GM12878 (cell line): ENCODE data around the gene PLPPR1. TPM values are rescaled to one million over a fixed set of nuclear protein-coding genes. Genes with fewer than 3 reads are reported as not detected.

Experiments used
- ATAC-seq: fragments of 200-7000 bp; cut with Tn5 transposase; 3 replicates; pipeline ENCODE4 v1.9.1; 2020; ENCODE audit warnings: mild to moderate bottlenecking, moderate library complexity
- BruUV-seq: library from RNA; stranded (reverse); fragments of 400-500 nt; replicated peaks from 2 replicates; lab custom pipeline; 2021; lab: Mats Ljungman, UMichigan
- CTCF ChIA-PET: fragments of 300-600 bp; sonication (Branson Sonifier 250); formaldehyde crosslinking; extraction: SDS; loops from one replicate; lab custom pipeline; 2021; ENCODE audit warnings: inconsistent platforms; lab: Yijun Ruan, JAX
- POLR2A ChIA-PET: fragments of 350-600 bp; formaldehyde crosslinking; extraction: SDS; loops from one replicate; lab custom pipeline; 2021; ENCODE audit warnings: inconsistent platforms; lab: Charles Lee
- RAD21 ChIA-PET: fragments of 300-600 bp; sonication (Branson Sonifier 250); formaldehyde crosslinking; loops from one replicate; lab custom pipeline; 2023; ENCODE audit warnings: antibody characterized with exemption; ENCODE audit not compliant: unreplicated experiment; lab: Charles Lee
- SMC1A ChIA-PET: fragments of 300-600 bp; sonication (Branson Sonifier 250); formaldehyde crosslinking; loops from one replicate; lab custom pipeline; 2023; ENCODE audit not compliant: unreplicated experiment, uncharacterized antibody; lab: Charles Lee
- DNase-seq: peaks from one replicate; pipeline ENCODE4 v3.0.0-alpha.2; 2011; ENCODE audit warnings: low read depth, low spot score
- FAIRE-seq: peaks from 3 replicates; lab custom pipeline; 2011; peaks lifted over from hg19 to GRCh38; lab: Jason Lieb, UNC
- H2AFZ ChIP-seq: 2 replicates; pipeline ENCODE4 v1.6.0; 2011; ENCODE audit warnings: low read depth, low read length, control low read depth; ENCODE audit not compliant: control insufficient read depth
- H3K27ac ChIP-seq: 2 replicates; pipeline ENCODE4 v1.5.1; 2011; ENCODE audit warnings: control low read depth; ENCODE audit not compliant: control insufficient read depth, insufficient read depth
- H3K27me3 ChIP-seq, 2 experiments: replicated peaks in 1 of 2; 2 replicates each; pipeline versions ENCODE4 v1.6.0 to v1.6.1; 2011; ENCODE audit warnings: low read length in 1 of 2; ENCODE audit not compliant: control insufficient read depth in 2 of 2, insufficient read depth in 2 of 2
- H3K36me3 ChIP-seq, 2 experiments: 2 replicates each; pipeline ENCODE4 v1.5.1; 2011; ENCODE audit warnings: low read length in 1 of 2; ENCODE audit not compliant: control insufficient read depth in 2 of 2, insufficient read depth in 2 of 2
- H3K4me1 ChIP-seq: 2 replicates; pipeline ENCODE4 v1.6.1; 2011; ENCODE audit warnings: mild to moderate bottlenecking, low read length, moderate library complexity, mixed read lengths; ENCODE audit not compliant: control insufficient read depth, insufficient read depth
- H3K4me2 ChIP-seq: 2 replicates; pipeline ENCODE4 v1.6.0; 2011; ENCODE audit warnings: control low read depth; ENCODE audit not compliant: control insufficient read depth, insufficient read depth
- H3K4me3 ChIP-seq: fragments of 200-600 bp; sonication (generic); 2 replicates; pipeline ENCODE4 v1.5.1; 2016
- H3K79me2 ChIP-seq: 2 replicates; pipeline ENCODE4 v1.6.0; 2011; ENCODE audit warnings: low read length; ENCODE audit not compliant: control insufficient read depth, insufficient read depth
- H3K9ac ChIP-seq: 2 replicates; pipeline ENCODE4 v1.8.0; 2011; ENCODE audit warnings: low read length, control low read depth, mixed read lengths; ENCODE audit not compliant: control insufficient read depth, insufficient read depth
- H3K9me3 ChIP-seq: replicated peaks from 3 replicates; pipeline ENCODE4 v1.5.1; 2011; ENCODE audit warnings: mild to moderate bottlenecking, low read length; ENCODE audit not compliant: control insufficient read depth, insufficient read depth
- H4K20me1 ChIP-seq: 2 replicates; pipeline ENCODE4 v1.6.0; 2011; ENCODE audit not compliant: control insufficient read depth, insufficient read depth
- CEBPB ChIP-seq, 2 experiments: fragments of 150-350 bp in 1 of 2; IDR thresholded peaks; 2 replicates each; pipeline ENCODE4 v1.6.1; 2012 to 2014; ENCODE audit warnings: low read depth in 2 of 2, low read length in 2 of 2, borderline replicate concordance in 1 of 2, inconsistent platforms in 1 of 2
- GABPA ChIP-seq: IDR thresholded peaks from 2 replicates; pipeline ENCODE4 v1.6.1; 2014; ENCODE audit warnings: antibody characterized with exemption, low read depth, mild to moderate bottlenecking, inconsistent platforms
- MXI1 ChIP-seq: fragments of 150-350 bp; IDR thresholded peaks from 2 replicates; pipeline ENCODE4 v1.6.1; 2011; ENCODE audit warnings: low read depth, mild to moderate bottlenecking, inconsistent platforms, low read length, improper control_type of control experiment
- RB1 ChIP-seq: fragments of 450-650 bp; formaldehyde crosslinking; IDR thresholded peaks from 2 replicates; pipeline ENCODE4 v1.6.1; 2017; ENCODE audit warnings: mild to moderate bottlenecking, borderline replicate concordance
- ZNF384 ChIP-seq: IDR thresholded peaks from 2 replicates; pipeline ENCODE4 v1.6.1; 2012; ENCODE audit warnings: low read depth, mild to moderate bottlenecking, low read length, improper control_type of control experiment, borderline replicate concordance
- WGBS: methylation state at CpG from one replicate; pipeline ENCODE4 v1.1.6; 2016; ENCODE audit warnings: low lambda C conversion rate; ENCODE audit not compliant: insufficient replicate concordance, insufficient coverage; ENCODE audit errors: missing lambda C conversion rate; 5-methylcytosine and 5-hydroxymethylcytosine counted together
- in situ Hi-C: fragments of 300-500 bp; cut with MboI; formaldehyde crosslinking; loops from 9 replicates; pipeline ENCODE4 v1.14.3; 2018; ENCODE audit warnings: mixed read lengths
- intact Hi-C: fragments of 100-400 bp; cut with micrococcal nuclease; formaldehyde crosslinking; loops from one replicate; pipeline ENCODE4 v1.14.2; 2022; ENCODE audit not compliant: unreplicated experiment
- polyA plus RNA-seq, 11 experiments: library from polyadenylated mRNA; depleted of rRNA in 4 of 11; unstranded in 6 of 11; stranded (reverse) in 5 of 11; fragments of >200 nt; fragmentation: Nextera tagmentation in 4 of 11; fragmentation: Illumina TruSeq in 1 of 11; extraction: Ambion mirVana in 4 of 11; extraction: Trizol in 1 of 11; gene quantifications; 1 replicate in 1 of 11; 2 replicates in 10 of 11; pipeline versions ENCODE4 v1.2.1 to v1.2.3, GENCODE V29; 2011 to 2016; ENCODE audit warnings: inconsistent platforms in 2 of 11, missing spikeins in 2 of 11, low read depth in 1 of 11
- total RNA-seq, 4 experiments: library from RNA; depleted of rRNA in 3 of 4; stranded (reverse); fragments of >200 nt in 3 of 4; fragmentation: Illumina TruSeq in 1 of 4; extraction: Trizol in 1 of 4; gene quantifications; 2 replicates each; pipeline versions ENCODE4 v1.2.1 to v1.2.3, GENCODE V29; 2013 to 2021
- TF ChIP-seq, protein P1 (sequence below), 3 experiments: IDR thresholded peaks in 2 of 3; conservative IDR thresholded peaks in 1 of 3; 2 replicates each; pipeline ENCODE4 v1.5.1; 2011; ENCODE audit warnings: low read depth in 3 of 3, low read length in 3 of 3, mild to moderate bottlenecking in 3 of 3, control low read depth in 2 of 3, moderate library complexity in 2 of 3, inconsistent platforms in 1 of 3, mixed read lengths in 1 of 3; ENCODE audit not compliant: control insufficient read depth in 2 of 3, insufficient read depth in 1 of 3; ENCODE audit errors: extremely low read depth in 1 of 3
- TF ChIP-seq, protein P2 (sequence below): fragments of 450-650 bp; IDR thresholded peaks from 2 replicates; pipeline ENCODE4 v1.6.1; 2018; ENCODE audit warnings: mild to moderate bottlenecking, low read depth, moderate library complexity; ENCODE audit not compliant: partially characterized antibody

PLPPR1 gene
- total and polyA plus RNA-seq, 10 of the 15 experiments (the other 5 are each of a cell fraction or from before 2014, with no cell fraction given): 0.69 TPM; not detected in 9

DNA sequence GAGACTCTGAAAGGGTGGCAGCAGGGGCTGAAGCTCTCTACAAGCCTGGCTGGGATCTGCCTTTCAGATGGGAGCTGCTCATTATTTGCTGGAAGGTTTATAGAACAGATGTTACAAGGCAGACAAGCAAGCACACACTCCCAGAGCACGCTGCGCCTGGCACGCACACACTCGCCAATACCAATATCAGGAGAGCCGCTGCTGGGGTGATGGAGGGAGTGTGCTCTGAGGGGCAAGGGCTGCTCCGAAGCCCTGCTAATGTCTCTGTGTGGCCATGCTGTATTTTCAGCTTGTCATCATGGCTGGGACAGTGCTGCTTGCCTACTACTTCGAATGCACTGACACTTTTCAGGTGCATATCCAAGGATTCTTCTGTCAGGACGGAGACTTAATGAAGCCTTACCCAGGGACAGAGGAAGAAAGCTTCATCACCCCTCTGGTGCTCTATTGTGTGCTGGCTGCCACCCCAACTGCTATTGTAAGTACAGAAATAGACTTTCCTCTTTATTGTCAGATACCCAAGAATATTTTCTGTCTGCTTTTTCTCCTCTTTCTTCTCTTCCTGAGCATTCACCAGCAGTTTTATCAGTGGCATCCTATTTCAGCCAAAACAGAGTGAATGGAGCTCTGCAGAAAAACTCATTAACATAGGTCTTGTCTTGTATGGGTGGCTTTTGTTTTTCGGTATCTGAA lies 241.2 kb downstream of the PLPPR1 start:
- Histone ChIP-seq H3K27me3 (no peaks in the 10 kb centered on the region), H3K9ac (no peak overlapping the region), H3K36me3 (no peaks in the 10 kb centered on the region), H2AFZ (no peak overlapping the region), H4K20me1 (no peaks in the 10 kb centered on the region), H3K9me3 (no peaks in the 10 kb centered on the region), H3K79me2 (no peaks in the 10 kb centered on the region), H3K4me1 (no peaks in the 10 kb centered on the region), H3K27ac (no peak overlapping the region), H3K4me3 (no peak overlapping the region), H3K4me2 (no peak overlapping the region)
- no peak for ATAC-seq
- no peak for DNase-seq
- SMC1A ChIA-PET: interaction anchor here (2.3 kb wide), 1 partner anchor 10 kb away, joined by 5 read pairs; no protein-coding TSS in a partner anchor
- CTCF ChIA-PET: no interaction called here
- RAD21 ChIA-PET: no interaction called here
- intact Hi-C loops: no loop called here
- POLR2A ChIA-PET: no interaction called here
- WGBS: 47% methylated on average over 9 of the region's 9 CpGs
- FAIRE-seq: no peak
- in situ Hi-C loops: no loop called here
- no TSS peak for BruUV-seq
- no peak for TF ChIP-seq GABPA
- TF ChIP-seq, protein P1, sequence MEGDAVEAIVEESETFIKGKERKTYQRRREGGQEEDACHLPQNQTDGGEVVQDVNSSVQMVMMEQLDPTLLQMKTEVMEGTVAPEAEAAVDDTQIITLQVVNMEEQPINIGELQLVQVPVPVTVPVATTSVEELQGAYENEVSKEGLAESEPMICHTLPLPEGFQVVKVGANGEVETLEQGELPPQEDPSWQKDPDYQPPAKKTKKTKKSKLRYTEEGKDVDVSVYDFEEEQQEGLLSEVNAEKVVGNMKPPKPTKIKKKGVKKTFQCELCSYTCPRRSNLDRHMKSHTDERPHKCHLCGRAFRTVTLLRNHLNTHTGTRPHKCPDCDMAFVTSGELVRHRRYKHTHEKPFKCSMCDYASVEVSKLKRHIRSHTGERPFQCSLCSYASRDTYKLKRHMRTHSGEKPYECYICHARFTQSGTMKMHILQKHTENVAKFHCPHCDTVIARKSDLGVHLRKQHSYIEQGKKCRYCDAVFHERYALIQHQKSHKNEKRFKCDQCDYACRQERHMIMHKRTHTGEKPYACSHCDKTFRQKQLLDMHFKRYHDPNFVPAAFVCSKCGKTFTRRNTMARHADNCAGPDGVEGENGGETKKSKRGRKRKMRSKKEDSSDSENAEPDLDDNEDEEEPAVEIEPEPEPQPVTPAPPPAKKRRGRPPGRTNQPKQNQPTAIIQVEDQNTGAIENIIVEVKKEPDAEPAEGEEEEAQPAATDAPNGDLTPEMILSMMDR (IDR thresholded peaks at IDR 0.05 in 2 of 3, conservative IDR thresholded peaks at IDR 0.05 in 1 of 3; ENCODE audit: control insufficient read depth in 2 of 3, extremely low read depth in 1 of 3, insufficient read depth in 1 of 3, low read depth in 3 of 3, low read length in 3 of 3): no peak
- TF ChIP-seq MXI1: no peak
- TF ChIP-seq, all 136 proteins: peak for 0

DNA sequence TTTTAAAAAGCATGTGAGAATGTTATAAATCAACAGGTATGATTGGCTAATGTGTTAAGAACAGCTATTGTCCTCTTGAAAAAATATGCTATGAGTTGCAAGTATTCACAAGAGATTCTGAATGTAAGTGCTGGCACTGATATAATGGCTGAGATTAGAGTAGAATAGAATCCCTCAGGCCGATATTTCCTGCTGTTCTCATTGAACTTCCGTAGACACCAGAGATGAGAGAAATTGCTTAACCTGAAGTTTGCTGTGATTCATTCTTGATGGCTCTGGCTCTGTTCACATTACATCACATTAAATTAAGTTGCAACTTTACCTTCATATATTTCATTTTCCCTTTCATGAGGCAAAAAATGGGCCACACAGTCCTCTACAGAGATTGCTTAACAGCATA lies 241.8 kb downstream of the PLPPR1 start:
- H3K79me2 ChIP-seq: no peaks in the 10 kb centered on the region
- no peaks in the 10 kb centered on the region for H4K20me1 ChIP-seq
- intact Hi-C loops: no loop called here
- in situ Hi-C loops: no loop called here
- no peak overlapping the region for H3K9ac ChIP-seq
- 65% methylated on average over 2 of the region's 2 CpGs for WGBS
- SMC1A ChIA-PET: no interaction called here
- no peak overlapping the region for H3K4me2 ChIP-seq
- no peak overlapping the region for H2AFZ ChIP-seq
- DNase-seq (no peak), ATAC-seq (no peak), FAIRE-seq (no peak)
- no TSS peak for BruUV-seq
- POLR2A ChIA-PET: no interaction called here
- RAD21 ChIA-PET: no interaction called here
- H3K36me3 ChIP-seq: no peaks in the 10 kb centered on the region
- no peaks in the 10 kb centered on the region for H3K9me3 ChIP-seq
- H3K4me1 ChIP-seq: no peaks in the 10 kb centered on the region
- CTCF ChIA-PET: no interaction called here
- H3K27me3 ChIP-seq: no peaks in the 10 kb centered on the region
- H3K4me3 ChIP-seq: no peak overlapping the region
- H3K27ac ChIP-seq: no peak overlapping the region
- TF ChIP-seq, protein P2, sequence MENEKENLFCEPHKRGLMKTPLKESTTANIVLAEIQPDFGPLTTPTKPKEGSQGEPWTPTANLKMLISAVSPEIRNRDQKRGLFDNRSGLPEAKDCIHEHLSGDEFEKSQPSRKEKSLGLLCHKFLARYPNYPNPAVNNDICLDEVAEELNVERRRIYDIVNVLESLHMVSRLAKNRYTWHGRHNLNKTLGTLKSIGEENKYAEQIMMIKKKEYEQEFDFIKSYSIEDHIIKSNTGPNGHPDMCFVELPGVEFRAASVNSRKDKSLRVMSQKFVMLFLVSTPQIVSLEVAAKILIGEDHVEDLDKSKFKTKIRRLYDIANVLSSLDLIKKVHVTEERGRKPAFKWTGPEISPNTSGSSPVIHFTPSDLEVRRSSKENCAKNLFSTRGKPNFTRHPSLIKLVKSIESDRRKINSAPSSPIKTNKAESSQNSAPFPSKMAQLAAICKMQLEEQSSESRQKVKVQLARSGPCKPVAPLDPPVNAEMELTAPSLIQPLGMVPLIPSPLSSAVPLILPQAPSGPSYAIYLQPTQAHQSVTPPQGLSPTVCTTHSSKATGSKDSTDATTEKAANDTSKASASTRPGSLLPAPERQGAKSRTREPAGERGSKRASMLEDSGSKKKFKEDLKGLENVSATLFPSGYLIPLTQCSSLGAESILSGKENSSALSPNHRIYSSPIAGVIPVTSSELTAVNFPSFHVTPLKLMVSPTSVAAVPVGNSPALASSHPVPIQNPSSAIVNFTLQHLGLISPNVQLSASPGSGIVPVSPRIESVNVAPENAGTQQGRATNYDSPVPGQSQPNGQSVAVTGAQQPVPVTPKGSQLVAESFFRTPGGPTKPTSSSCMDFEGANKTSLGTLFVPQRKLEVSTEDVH: no peak
- TF ChIP-seq ZNF384 (no peak), CEBPB (IDR thresholded peaks at IDR 0.05; ENCODE audit: borderline replicate concordance in 1 of 2, low read depth in 2 of 2, low read length in 2 of 2) (no peak), RB1 (no peak)
